C4-2B (cell line): ENCODE measurements around the gene CPN2.

Source experiments
- H3K27ac ChIP-seq: fragments of 450-650 bp; 2 replicates; pipeline ENCODE4 v1.5.1; 2017
- CTCF ChIP-seq: fragments of 450-650 bp; conservative IDR thresholded peaks from 2 replicates; pipeline ENCODE4 v1.5.1; 2017; ENCODE audit warnings: mild to moderate bottlenecking
- ZFX ChIP-seq: fragments of 450-650 bp; IDR thresholded peaks from 2 replicates; pipeline ENCODE4 v1.6.1; 2017

Gene CPN2

GRCh38 chr3:194316918-194317317 is 34.2 kb downstream of the CPN2 start:
- TF ChIP-seq ZFX (no peak), CTCF (no peak)
- H3K27ac ChIP-seq, result no peak overlapping the region

GRCh38 chr3:194315965-194316361 is 35.2 kb downstream of the CPN2 start:
- TF ChIP-seq ZFX (no peak), CTCF (peak; percentile 16)
- peak overlapping the region; percentile 65 for H3K27ac ChIP-seq

GRCh38 chr3:194315088-194315964 is 35.8 kb downstream of the CPN2 start:
- peak overlapping the region; percentile 65 for H3K27ac ChIP-seq
- TF ChIP-seq ZFX, result peak; percentile 24; the same call in 1 of the 2 replicates
- peak; percentile 100 for TF ChIP-seq CTCF

- no peak for TF ChIP-seq CTCF
- no peak for TF ChIP-seq ZFX
- H3K27ac ChIP-seq, result peak overlapping the region; percentile 65
Observed at GRCh38 chr3:194314388-194315068, 36.6 kb downstream of the CPN2 start.

- peak overlapping the region; percentile 40 for H3K27ac ChIP-seq
- TF ChIP-seq ZFX (no peak), CTCF (no peak; the same call in 1 of the 2 replicates)
Observed at GRCh38 chr3:194313560-194314387, 37.4 kb downstream of the CPN2 start.

- peak overlapping the region; percentile 40 for H3K27ac ChIP-seq
- no peak for TF ChIP-seq CTCF
- no peak for TF ChIP-seq ZFX
Observed at GRCh38 chr3:194312743-194313281, 38.3 kb downstream of the CPN2 start.
